ENCODE data around the gene TLR9.
"Not testable (repeated sequence)": the region's sequence is repeated elsewhere in the genome, so short reads cannot be mapped to it uniquely, and the experiment has no call there.

The TLR9 gene

GRCh38 chr3:52191663-52192062, 33.8 kb downstream of the TLR9 start:
- no peak for DNase-seq

DNA sequence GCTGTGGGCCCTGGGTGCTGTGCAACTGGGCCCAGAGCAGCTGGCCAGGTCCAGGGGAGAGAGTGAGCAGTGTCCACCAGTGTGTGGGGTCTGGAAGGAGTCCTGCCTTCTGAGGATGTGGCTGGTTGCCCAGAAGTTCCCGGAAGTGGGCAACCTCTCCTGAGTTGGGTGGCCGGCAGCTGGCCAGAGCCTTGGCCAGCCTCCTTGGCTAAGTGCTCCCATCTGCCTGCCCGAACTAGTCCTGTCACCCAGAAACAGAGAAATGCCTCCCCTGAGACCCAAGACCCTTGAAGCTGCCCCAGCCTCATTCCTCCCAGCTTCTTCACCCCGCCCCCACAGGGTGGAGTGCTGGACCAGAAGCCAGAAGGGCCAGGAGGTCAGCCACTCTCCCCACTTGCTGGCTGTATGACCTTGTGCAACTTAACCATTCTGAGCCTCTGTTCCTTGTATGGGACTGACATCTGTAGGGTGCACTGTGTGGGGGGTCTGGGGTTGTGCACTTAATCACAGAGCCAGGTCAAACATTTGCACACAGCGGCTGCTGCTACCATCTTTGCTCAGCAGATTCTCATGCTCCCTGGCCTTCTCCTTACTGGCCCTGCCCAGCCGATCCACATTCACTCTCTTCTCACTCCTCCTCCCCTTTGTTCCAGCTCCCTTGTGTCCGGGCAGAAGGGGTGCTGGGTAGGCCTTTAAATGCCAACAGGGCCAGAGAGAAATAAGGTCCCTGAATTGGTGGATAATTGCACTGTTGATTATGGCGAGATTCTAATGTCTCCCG, 35.0 kb downstream of the TLR9 start:
- DNase-seq = no peak

DNA sequence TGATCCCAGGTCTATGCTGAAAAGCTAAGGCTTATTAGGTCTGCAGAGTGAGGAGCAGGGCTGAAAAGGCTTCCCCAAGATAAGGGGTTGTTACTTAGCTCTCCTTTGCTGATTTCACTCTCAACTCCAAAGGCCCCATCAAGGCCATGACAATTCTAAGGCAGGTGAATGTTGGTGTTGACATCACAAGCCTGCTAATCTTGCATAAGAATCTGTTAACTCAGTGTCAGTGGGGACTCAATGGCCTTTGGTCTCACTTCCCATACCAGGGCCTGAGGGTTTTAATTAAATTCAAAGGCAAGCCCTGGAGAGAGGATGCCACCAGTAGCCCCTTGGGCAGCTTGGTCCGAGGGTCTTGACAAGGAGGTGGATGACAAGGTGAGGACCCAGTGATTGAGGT, 36.9 kb downstream of the TLR9 start:
- no peak for DNase-seq

DNA sequence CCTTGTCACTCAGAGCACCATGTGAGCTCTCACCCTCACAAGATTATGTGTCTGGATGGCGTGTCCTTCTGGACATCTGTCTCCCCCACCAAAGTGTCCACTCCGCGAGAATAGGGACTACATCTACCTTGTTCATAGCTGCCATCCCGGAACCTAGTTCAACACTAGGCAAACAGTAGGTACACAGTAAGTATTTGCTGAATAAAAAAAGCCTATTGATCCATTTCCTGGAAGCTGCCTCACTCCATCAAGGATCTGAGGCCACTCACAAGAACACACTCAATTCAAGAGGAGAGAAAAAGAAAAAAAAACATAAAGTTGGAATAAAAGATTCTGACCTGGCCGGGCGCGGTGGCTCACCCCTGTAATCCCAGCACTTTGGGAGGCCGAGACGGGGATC, 38.7 kb downstream of the TLR9 start:
- DNase-seq = no peak

GRCh38 chr3:52185837-52186236, 39.6 kb downstream of the TLR9 start:
- peak; percentile 52 to 58 for DNase-seq

GRCh38 chr3:52185311-52185710, 40.1 kb downstream of the TLR9 start:
- DNase-seq = no peak

GRCh38 chr3:52184690-52185089, 40.8 kb downstream of the TLR9 start:
- DNase-seq = no peak

GRCh38 chr3:52183786-52184445, 41.5 kb downstream of the TLR9 start:
- no peak for DNase-seq

DNA sequence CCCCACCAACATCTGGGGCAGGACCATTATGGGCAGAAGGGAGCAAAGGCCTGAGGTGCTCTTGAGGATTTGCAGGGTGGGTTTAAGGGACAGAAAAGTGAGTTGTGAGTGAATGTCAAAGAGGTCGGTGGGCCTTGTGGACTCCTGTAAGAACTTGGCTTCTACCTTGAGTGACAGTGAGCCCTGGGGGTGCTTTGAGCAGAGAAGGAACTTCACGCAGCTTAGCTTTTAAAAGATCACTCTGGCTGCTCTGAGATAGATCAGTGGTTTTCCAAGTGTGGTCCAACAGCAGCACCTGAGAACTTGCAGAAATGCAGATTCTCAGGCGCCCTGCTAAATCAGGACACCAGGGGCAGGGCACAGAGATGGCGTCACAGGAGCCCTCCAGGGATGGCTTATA, 42.8 kb downstream of the TLR9 start:
- DNase-seq = no peak

DNA sequence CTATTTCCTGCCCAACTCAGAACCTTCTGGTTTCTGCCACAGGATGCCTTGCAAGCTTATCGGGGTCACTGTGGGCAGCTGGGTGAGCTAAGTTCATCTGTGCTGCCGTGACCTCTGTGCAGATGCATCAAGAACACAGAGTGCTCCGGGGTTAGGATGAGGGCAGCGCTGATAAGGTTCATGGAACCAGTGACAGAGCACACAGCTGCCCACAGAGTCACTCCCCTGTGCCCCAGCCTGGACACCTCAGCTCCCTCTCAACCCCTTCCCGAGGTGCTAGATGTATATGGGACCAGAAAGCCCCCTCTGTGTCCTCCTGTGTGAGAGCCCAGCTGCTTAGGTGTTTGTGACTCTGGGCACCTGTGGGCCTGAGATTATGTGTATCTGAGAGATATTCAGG, 43.2 kb downstream of the TLR9 start:
- no peak for DNase-seq

GRCh38 chr3:52181543-52181942, 43.9 kb downstream of the TLR9 start:
- DNase-seq = no peak

GRCh38 chr3:52178537-52178936, 46.9 kb downstream of the TLR9 start:
- DNase-seq = no peak

GRCh38 chr3:52178126-52178525, 47.3 kb downstream of the TLR9 start:
- DNase-seq = not testable (repeated sequence)

DNA sequence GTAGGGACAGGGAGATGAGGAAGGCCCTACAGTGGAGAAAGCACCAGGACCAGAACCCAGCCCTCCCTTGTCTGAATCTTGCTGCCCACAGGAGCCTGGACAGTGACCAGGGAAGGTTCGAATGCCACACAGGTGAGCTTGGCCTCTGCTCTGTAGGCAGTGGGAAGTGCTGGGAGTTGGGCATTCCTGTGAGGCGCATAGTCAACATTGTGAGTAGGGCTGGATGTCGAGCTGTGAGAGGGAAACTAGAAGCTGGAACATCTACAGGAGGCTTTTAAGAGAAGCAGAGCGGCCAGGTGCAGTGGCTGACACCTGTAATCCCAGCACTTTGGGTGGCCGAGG, 47.8 kb downstream of the TLR9 start:
- DNase-seq = no peak

GRCh38 chr3:52176951-52177700, 48.3 kb downstream of the TLR9 start:
- no peak for DNase-seq

DNA sequence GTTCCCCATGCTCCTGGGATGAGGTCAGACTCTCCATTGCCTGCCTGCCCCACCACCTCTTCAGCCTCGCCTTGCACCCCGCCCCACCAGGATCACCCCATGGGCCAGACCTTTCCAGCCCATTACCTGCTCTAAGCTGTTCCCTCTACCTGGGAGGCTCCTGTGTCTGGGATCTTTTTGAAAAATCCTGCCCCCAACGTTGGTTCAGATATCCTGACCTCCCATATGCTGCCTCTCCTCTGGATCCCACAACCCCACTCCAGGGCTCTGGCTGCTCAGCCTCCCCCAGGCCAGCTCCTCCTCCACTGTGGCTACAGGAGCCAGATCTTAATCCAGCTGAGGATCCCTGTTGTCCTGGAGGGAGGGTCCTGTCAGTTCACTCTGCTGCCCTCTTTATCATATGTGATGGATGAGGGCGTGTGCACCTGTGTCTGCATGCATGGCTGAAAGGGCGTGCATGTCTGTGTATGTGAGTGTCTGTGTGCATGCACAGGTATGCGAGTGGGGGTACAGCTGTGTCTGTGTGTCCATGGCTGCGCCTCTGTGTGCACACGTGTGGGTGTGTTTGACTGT, 49.2 kb downstream of the TLR9 start:
- DNase-seq = no peak

DNA sequence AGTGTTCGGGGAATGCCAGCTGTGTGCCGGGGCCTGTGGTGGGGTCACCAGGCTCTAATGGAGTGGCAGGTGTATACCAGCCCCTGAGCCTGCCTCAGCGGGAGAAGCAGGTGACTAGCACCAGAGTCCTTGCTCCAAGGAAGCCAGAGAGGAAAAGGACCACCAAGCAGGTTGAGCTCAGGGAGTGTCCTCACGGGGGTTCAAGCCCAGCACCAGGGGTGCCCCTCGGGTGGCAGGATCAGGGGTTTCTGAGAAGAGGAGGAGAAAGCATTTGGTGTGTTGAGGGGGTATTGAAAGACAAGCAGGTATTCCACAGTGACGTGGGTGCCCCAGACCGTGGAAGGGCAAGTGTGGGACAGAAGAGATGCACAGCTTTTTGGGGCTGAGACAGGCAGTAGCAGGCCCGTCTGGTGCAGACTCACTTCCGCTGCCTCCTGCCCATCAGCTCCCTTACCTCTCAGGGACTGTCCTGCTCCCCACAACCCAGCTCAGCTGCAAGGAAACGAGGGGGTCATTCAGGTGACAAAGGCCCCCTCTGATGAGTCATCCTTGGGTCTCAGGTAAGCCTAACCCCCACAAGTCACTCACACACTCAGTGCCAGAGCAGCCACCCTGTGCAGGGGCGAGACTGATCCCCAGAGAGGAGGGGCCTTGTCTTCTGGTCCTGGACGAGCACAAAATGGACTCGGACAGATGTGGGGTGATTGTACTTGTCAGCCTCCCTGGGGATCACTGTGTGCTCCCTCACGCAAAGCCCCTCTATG, 49.8 kb downstream of the TLR9 start:
- no peak for DNase-seq

- DNase-seq = no peak
Measured at GRCh38 chr3:52174896-52175295, 50.5 kb downstream of the TLR9 start.

DNA sequence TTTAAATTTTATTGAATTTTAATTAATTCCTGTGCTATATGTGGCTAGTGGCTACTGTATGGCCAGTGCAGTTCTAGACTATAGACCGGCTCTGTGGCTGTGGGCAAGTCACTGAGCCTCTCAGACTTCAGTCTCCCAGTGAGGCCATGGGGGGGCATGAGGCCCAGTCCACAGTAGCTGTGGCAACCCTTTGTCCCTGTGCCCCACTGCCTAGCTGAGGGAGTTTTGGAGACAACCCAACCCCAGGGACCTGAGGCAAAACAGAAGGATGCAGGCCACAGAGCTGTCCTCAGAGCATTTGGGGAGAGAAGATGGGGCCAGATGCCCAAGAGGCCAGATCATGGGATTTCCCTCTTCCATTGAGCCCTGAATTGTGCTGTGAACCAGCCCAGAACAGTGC, 52.3 kb downstream of the TLR9 start:
- no peak for DNase-seq

DNA sequence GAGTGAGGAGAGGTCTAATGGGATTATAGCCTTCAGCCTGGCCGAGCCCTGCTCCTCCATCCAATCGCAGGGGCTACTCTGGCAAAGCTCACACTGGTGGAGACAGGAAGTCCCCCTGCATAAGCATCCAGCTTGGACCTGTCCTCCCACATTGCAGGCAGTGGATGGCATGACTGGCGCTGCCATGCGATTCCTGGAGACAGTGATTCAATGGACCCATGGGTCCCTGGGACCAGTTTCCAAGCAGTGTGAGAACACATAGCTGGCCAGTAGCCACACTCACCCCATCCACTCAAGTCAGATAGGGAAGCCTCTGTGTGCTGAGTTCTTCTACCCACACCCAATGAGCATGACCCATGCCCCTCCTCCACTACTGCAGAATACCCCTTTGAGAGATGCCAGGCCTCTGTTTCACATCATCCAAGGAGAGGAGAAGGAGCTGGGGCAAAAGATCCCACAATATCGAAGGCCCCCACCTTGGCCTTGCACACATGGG, 53.1 kb downstream of the TLR9 start:
- DNase-seq = no peak

GRCh38 chr3:52171514-52172261, 53.8 kb downstream of the TLR9 start:
- DNase-seq = no peak
